NOMO-1 treated with dmso at 0.1 percent for 144 hours (cell line): ENCODE results near the gene ZNF385B.

Experiments
- DNase-seq: peaks from one replicate; lab custom pipeline; 2025; ENCODE audit not compliant: unreplicated experiment; lab: John Stamatoyannopoulos, UW

ZNF385B gene

DNA sequence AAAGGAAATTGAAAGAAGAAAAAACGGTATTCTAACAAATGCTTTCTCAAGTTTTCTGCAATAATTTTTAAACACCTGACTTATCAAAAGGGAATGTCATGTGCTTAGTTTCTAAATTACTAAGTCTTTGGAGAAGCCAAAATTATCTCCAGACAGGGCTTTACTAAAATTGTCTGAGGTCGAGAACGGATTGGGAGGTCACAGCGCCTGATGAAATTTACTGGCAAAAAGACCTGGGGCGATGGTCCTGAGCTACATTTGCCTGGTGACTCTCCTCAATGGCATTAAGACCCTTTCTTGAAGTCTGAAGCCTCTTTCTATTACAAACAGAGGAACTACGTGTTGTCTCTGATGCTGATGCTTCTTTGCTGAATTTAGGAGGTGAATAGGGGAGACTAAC lies 305.0 kb downstream of the ZNF385B start:
- no peak for DNase-seq

DNA sequence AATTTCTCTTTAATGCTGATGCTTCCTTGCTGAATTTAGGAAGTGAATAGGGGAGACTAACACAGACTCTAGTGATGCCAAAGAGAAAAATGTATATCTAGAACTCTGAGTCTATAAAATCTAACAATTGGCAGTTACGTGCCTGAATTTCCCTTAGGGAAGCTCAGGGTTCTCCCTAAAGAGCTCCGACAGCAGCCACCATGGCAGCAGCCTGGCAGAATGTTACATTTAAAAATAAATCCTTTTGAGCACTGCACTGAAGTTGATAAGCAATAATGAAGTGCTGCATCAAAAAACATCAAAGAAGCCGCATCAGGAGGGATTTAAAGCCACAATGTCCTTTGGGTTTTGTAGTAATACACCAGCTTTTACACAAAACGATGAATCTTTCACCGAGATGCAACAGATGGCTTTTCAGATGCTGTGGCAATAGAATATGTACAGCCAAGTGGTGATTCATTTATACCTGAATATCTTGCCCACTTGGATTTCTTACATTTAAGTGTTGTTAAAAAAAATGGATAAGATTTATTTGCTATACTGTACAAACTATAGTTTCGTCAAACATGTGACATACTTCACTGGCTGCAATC lies 305.6 kb downstream of the ZNF385B start:
- DNase-seq: no peak

DNA sequence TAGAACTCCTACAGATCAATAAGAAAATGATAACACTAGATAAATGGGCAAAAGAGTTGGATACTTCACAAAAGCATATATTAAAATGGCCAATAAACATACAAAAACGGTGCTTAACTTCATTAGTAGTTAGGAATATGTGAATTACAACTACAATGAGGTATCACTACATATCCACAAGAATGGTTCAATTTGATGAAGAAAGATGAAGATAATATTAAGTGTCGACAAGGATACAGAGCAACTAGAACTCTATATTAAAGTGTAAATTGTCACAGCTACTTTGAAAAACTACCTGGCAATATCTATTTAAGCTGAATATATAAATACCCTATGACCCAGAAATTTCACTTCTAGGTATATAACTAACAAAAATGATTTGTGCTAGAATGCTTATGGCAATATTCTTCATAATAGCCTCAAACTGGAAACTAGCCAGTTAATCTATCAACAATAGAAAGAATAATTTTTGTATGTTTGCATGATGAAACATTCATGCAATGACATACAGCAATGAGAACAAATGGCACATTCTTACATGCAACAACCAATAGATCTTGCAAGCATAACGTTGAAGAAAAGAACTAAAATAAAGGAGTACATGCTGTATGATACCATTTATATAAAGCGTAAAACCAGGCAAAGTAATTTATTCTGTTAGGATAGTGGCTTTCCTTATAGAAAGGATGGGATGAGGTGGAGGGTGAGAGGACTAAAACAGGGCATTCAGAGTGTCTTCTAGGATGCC lies 306.6 kb downstream of the ZNF385B start:
- DNase-seq: no peak

DNA sequence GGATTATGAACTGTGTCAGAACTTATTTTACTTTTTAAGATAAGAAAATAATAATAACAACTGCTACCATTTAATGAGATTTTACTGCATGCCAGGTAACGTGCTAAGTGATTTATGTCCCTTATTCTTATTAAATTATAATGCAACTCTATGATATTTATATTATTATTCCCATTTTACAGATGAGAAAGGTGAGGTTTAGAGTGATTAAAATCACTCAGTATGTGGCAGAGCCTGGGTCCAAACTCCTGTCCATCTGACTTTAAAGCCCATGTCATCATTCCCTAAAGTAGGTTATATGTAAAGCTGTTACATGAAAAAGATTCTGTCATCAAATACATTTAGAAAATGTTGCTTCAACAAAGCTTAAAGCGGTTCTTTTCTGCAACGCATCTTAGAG lies 308.0 kb downstream of the ZNF385B start:
- no peak for DNase-seq

DNA sequence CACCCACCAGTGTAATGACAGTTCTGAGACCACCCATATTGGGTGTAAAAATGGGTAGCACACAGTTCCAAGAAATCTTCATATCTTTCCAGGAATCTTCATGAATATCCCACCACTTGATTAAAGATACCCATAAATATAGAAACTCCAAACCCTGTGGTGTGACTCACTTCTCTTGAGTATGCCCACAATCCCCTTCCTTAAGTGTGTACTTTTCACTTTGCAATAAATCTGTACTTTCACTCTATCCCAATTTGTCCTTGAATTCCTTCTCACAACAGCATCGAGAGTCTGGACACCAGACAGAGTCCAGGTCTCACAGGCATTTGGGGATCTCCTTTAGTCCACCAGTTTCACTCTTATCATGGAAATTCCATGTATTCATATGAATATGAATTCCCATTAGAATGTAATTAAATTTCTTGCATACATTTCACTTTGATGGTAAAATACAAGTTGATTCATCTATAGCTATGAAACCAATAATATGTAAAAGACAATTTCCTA lies 309.8 kb downstream of the ZNF385B start:
- DNase-seq: no peak

DNA sequence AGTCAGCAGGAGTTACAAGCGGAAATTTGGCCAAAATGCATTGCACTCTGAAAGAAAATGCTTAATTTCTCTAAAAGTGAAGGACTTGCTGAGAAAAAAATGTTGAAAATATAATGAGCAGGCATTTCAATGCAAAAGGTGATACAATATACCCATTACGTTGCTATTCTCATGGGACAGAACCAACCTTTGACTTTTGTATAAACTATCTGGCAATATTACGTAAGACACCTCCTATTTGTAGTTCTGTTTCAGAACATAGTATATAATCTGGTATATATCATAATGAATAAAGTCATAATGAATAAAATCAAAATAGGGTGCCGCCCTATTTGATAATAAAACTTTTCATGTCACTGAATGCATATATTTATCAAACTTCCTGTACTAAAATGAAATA lies 310.6 kb downstream of the ZNF385B start:
- no peak for DNase-seq

DNA sequence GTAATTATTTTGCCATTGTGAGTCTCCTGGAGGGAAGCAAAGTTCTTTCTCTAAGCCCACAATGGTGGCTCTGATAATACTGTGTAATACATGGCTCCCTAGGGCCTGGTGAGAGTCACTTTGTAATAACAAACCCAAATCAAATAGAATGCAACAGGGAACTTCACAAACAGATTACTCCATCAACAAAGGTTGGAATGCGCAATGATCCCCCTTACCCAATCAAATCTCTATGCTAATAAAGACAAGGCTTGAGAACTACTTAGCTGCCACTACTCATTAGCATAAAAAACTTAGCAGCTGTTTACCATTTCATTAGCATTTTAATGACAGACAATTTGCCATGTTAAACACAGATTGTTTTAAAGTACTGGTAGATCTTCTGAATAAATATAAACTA lies 311.2 kb downstream of the ZNF385B start:
- DNase-seq: no peak

DNA sequence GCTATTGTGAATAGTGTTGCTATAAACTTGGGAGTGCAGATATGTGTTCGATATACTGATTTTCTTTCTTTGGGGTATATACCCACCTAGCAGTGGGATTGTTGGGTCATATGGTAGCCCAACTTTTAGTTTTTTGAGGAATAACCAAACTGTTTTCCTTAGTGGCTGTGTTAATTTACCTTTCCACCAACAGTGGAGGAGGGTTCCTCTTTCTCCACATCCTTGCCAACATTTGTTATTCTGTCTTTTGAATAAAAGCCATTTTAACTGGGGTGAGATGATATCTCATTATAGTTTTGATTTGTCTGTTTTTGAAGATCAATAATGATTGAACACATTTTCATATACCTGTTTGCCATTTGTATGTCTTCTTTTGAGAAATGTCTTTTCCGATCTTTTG lies 314.8 kb downstream of the ZNF385B start:
- no peak for DNase-seq

DNA sequence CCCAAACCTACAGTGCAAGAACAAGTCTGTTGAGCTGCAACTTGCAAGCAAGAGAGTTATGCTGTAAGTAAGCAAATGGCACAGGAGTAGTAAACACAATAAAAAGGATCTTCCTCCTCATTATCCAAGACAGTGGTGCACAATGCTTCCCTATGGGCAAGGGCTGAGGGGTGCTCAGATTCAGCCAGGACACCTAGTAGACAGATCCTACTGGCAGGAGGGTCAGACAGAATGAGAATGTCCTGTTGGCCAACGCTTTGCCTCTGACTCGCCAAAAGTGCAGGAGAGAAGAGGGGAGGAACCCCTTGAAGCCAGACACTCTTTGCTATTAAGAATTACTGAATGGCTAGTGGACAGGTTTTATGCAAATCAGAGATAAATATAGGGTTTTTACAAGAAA lies 316.4 kb downstream of the ZNF385B start:
- no peak for DNase-seq

DNA sequence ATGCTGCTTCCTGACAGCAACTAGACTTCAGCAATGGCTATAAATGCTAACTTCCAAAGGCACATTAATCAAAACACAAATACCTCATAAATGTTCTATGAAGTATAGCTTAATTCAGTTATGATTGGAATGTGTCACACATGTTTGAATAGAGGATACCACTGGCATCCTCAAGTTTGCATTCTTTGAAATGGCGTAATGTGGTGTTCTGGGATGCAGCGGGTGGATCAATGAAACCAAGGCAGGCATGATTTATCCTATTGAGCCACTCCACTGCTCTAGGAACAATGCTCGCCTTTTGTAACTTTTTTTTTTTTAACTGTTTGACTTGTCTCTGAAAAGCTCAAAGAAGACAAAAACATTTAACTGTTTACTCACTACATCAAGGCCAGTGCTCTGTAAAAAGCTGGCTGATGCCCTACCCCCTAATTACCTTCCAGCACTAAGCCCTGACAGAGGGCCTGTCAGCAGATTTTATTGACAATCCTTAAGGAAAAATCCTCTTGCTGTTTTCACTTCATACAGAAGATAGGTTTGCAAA lies 318.0 kb downstream of the ZNF385B start:
- DNase-seq: no peak

DNA sequence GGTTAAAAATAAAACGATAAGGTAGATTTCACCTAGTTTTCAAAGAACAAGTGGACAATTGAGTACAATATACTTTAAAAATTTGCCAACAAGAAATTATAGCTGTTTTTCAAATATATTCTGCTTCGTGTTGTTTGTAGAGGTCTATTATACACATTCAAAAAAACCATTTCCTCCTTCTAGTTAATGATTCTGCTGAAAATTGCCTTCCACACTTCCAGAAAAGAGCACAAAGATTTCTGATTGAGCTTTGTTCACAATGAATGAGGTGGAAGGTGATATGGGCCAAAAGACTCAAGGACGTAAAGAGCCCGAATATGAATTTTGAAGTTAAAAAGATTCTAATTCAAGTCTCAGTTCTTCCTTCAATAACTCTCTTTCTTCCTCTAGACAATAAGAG lies 319.8 kb downstream of the ZNF385B start:
- no peak for DNase-seq

DNA sequence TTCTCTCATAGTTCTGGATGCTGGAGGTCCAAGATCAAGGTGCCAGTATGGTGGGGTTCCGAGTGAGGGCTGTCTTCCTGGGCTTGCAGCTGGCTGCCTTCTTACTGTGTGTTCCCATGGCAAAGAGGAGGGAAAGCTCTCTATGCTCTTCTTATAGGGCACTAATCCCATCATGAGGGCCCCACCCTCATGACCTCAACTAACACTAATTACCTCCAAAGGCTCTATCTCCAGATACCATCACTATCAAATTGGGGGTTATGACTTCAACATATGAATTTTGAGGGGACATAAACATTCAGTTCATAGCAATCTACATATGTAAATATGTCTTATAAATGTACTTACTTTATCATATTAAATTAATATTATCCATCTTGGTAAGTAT lies 322.3 kb downstream of the ZNF385B start:
- no peak for DNase-seq

DNA sequence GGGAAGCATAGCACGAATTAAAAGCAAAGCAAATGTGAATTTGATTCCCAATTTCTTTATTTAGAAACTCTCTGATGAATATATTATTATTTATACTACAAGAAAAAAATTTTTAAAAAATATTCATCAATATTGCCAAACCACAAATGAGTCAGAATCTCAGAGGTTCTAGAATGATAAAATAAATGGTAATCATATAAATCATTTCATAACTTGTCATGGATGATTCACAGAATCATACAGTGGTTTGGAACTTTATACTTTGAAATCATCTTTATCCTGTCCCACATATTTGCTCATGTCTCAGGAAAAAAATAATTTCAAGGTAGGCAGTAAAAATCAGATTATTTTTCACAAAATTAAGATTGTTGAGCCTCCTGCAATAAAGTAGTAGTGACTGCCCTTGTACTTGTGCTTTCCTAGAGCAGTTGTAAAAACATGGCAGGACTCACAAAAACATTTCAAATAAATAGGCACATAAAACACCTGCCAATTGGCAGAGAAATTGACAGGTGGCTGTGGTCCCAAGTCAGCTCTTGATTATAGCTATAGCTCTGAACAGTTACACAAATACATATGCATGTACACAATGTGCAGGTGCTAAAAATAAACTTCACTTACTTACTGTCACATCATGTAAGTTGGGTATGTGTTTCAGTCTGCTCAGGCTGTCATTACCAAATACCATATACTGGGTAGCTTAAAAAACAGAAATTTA lies 322.8 kb downstream of the ZNF385B start:
- DNase-seq: no peak

DNA sequence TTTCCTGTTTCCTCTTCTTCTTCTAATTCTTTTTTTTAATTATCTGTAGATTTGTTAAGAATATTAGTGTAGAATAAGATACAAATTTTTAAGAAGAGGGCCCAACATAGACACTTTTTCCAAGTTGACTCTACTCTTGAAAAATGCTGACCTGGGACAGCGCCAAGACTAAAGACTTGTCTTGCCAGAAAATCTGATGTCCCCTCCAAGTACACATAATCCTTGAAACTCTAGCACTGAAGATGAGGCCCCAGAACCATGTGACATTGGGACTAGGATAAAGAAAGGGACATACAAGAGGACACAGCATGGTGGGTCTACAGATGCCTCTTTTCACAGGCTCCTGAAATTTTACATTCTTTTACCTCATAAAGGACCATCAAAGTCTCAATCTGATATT lies 325.2 kb downstream of the ZNF385B start:
- DNase-seq: no peak

DNA sequence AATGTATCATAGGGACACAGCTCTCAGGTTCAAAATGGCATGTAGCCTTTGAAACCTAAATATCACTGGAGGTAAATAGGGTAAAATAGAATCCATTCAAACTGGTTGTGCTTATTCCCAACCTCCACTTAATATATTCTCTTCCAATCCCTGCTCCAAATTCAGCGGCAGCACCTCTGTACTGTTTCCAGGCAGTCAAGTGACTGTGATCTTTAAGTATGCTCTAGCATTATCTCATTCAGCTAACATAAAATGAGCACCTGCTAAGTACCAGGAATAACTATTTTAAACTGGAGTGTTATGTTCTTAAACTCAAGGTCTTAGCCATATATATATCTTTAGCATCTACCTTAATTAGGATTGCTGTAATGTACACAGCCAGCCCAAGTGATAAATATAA lies 327.5 kb downstream of the ZNF385B start:
- no peak for DNase-seq

DNA sequence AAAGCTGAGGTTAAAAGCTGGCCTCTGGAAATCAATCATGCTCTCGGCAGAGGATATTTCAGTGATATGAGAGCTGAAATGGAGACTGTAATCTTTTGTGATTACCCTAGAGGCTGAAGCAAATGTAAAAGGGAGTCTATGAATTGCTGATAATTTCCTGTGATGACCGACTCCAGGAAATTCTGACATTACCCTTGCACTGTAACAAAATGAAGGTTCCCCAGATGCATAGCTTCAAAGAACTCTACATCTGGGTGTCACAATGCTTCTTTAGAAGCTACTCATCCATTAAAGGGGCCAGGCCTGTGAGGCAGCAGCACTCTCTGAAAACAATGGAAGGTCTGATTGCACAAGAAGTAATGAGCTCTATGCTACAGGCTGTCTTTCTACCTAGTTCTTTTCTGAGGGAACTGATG lies 328.5 kb downstream of the ZNF385B start:
- DNase-seq: no peak

DNA sequence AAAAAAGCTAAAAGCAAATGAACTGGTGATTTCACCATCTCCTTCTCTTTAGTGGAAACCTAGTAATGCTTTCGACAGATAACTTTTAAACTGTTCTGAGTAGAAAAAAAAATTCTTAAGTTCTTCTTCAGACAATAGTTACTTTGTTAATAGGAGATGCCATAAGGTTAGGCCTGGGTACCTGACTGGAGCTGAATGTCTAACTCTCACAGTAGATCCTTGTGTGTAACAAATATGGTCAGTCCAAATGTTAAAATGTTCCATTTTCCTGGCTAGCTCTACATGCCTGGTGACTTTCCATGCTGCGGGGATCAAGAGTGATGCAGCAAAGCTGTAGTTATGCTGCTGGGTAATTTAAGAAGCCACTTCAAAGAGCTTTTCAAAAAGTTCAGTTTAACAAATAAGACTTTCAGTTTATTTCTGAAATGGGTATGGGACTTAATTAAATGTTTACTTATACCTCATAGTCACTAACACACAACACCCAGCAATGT lies 332.8 kb downstream of the ZNF385B start:
- no peak for DNase-seq

DNA sequence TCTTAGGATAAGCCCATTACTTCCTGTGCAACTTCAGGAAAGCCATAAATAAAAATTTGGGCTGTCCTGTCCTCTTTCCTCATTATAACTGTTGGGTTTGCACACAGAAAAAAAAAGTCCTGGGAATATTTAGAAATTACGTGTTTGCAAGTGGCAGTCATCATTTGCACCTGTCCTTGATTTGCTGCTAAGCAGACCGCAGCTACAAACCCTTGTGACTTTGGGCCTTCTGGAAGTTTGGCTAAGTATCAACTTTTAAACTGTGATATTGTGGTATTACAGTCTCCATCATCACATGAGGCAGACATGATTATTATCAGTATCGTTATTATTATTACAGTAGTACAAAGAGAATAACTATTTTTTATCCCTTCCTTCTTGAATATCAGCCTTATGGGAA lies 336.1 kb downstream of the ZNF385B start:
- DNase-seq: no peak

DNA sequence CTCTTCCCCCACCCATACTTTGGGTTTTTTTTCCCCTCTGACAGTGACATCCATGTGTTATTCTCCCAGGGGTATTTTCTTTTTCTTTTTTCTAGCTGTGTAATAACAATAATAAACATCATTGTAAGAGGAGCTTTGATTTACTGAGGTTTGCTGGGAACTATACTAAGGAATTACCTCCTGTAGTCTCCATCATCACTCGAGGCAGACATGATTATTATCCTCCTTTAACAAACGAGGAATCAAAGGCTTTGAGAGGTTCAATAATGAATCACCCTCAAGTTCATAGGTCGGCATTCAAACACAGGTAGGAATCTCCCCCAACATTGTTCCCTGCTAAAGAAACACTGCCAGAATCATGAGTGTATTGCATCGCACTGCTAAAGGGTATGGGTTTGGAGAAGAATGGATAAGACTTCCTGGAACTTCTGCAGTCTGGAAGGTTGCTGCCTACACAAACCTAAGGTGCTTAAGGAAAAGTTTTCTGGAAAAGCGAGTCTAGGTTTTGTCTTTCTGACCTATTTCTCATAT lies 336.5 kb downstream of the ZNF385B start:
- no peak for DNase-seq

DNA sequence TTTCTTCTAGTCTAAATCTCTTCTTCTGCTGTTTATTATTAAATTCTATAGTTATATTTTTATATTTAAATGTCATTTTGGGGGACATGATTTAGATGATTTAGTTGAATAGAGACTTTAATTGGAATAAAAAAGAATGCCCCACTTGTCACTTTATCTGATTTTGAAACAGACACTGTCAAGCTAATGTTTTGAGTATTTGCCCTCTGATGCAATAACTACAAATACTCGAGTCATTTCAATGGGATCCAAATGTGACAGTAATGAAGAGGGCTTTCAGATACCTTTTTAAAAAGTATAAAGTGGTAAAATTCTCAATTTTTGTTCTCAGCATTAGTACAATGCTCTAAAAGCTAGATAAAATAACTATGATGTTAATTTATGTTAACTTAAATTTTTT lies 339.5 kb downstream of the ZNF385B start:
- DNase-seq: no peak

DNA sequence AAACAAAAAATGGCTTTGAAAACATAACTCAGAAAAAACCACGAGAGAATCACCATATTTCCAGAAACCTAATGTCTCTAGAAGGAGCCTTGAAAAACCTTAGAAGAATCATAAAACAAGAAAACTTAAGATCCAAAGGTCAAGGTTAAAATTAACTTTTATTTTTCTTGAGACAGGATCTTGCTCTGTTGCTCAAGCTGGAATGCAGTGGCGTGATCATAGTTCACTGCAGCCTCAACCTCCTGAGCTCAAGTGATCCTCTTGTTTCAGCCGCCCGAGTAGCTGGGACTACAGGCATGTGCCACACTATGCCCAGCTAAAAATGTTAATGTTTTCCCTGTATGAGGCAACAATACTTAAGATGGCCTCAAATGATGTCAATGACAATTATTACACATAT lies 342.6 kb downstream of the ZNF385B start:
- DNase-seq: no peak

DNA sequence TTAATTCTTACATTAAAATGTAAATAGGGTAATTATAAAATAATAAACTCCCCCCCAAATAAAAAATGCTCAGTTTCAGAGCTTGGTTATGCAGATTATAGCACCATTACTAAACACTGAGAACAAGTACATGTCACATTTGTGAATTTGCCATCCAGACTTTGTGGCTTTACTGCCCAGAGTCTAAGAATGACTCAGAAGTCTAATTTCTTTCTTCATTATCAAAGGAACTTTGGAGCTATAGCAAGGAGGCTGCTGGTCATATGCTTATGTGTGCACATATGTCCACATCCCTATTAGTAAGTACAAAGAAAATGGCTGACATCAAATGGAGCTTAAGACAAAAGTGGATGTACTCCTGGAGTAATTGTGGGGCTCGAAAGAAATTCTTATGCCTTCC lies 348.2 kb downstream of the ZNF385B start:
- DNase-seq: no peak
